K562 (cell line): ENCODE data around the gene SLC4A2. TPM values are rescaled to one million over a fixed set of nuclear protein-coding genes. Genes with fewer than 3 reads are reported as not detected.

Source experiments
- CREB5 ChIP-seq: fragments of 250-450 bp; sonication (Bioruptor Pico); IDR thresholded peaks from 2 replicates; pipeline ENCODE4 v1.5.0; 2020; ENCODE audit warnings: mild to moderate bottlenecking
- EGR1 ChIP-seq: fragments of 450-650 bp; conservative IDR thresholded peaks from 2 replicates; pipeline ENCODE4 v1.6.1; 2017; ENCODE audit warnings: mild to moderate bottlenecking
- KAT7 ChIP-seq: sonication (generic); formaldehyde crosslinking; IDR thresholded peaks from 2 replicates; pipeline ENCODE4 v1.8.0; 2022; ENCODE audit warnings: missing genetic modification reagents, mild to moderate bottlenecking, borderline replicate concordance
- KLF16 ChIP-seq: IDR thresholded peaks from 2 replicates; pipeline ENCODE4 v1.6.1; 2016; ENCODE audit warnings: antibody characterized with exemption
- MAZ ChIP-seq, 2 experiments: fragments of 450-650 bp in 1 of 2; sonication (generic) in 1 of 2; formaldehyde crosslinking; IDR thresholded peaks in 1 of 2; conservative IDR thresholded peaks in 1 of 2; 2 replicates each; pipeline versions ENCODE4 v1.4.0 to v1.5.0; 2020; ENCODE audit warnings: mild to moderate bottlenecking in 1 of 2, missing genetic modification reagents in 1 of 2
- MYNN ChIP-seq, 2 experiments: sonication (generic); formaldehyde crosslinking in 1 of 2; IDR thresholded peaks; 2 replicates each; pipeline versions ENCODE4 v1.5.0 to v1.6.1; 2016 to 2020; ENCODE audit warnings: antibody characterized with exemption in 1 of 2, missing genetic modification reagents in 1 of 2
- POLR2G ChIP-seq: fragments of 200-400 bp; formaldehyde crosslinking; IDR thresholded peaks from 2 replicates; pipeline ENCODE4 v1.6.1; 2017; ENCODE audit warnings: low read depth, mild to moderate bottlenecking, antibody characterized with exemption, low read length, moderate library complexity
- RB1 ChIP-seq: fragments of 450-650 bp; IDR thresholded peaks from 2 replicates; pipeline ENCODE4 v1.6.1; 2017; ENCODE audit warnings: low read depth, mild to moderate bottlenecking
- SMAD3 ChIP-seq: fragments of 450-650 bp; formaldehyde crosslinking; conservative IDR thresholded peaks from 2 replicates; pipeline ENCODE4 v1.4.0; 2020; ENCODE audit warnings: mild to moderate bottlenecking
- SOX6 ChIP-seq: fragments of 450-650 bp; IDR thresholded peaks from 2 replicates; pipeline ENCODE4 v1.6.1; 2014; ENCODE audit warnings: mild to moderate bottlenecking
- TFAM ChIP-seq: fragments of 250-450 bp; sonication (Bioruptor Pico); conservative IDR thresholded peaks from 2 replicates; pipeline ENCODE4 v1.5.0; 2021; ENCODE audit warnings: mild to moderate bottlenecking, moderate library complexity
- THRAP3 ChIP-seq: fragments of 450-650 bp; IDR thresholded peaks from 2 replicates; pipeline ENCODE4 v1.6.1; 2016; ENCODE audit warnings: mild to moderate bottlenecking, inconsistent platforms, borderline replicate concordance
- ZKSCAN1 ChIP-seq: fragments of 150-350 bp; IDR thresholded peaks from 2 replicates; pipeline ENCODE4 v1.6.1; 2016; ENCODE audit warnings: low read depth, low read length
- polyA plus RNA-seq, 8 experiments: library from polyadenylated mRNA; depleted of rRNA in 4 of 8; stranded (reverse) in 5 of 8; unstranded in 3 of 8; fragments of >200 nt; fragmentation: Nextera tagmentation in 2 of 8; fragmentation: Illumina TruSeq in 1 of 8; extraction: Ambion mirVana in 2 of 8; extraction: Trizol in 1 of 8; gene quantifications; 2 replicates each; pipeline versions ENCODE4 v1.2.1 to v1.2.3, GENCODE V29; 2011 to 2014; ENCODE audit warnings: inconsistent platforms in 1 of 8, missing spikeins in 1 of 8
- total RNA-seq, 7 experiments: library from RNA; depleted of rRNA in 6 of 7; stranded (reverse); fragments of >200 nt in 6 of 7; fragmentation: Illumina TruSeq in 2 of 7; extraction: Trizol in 2 of 7; gene quantifications; 2 replicates each; pipeline versions ENCODE4 v1.2.1 to v1.2.3, GENCODE V29; 2011 to 2021; ENCODE audit warnings: low replicate concordance in 1 of 7
- TF ChIP-seq, protein P1 (sequence below): sonication (generic); formaldehyde crosslinking; IDR thresholded peaks from 2 replicates; pipeline ENCODE4 v1.8.1; 2023; ENCODE audit warnings: missing genetic modification reagents, mild to moderate bottlenecking, borderline replicate concordance
- TF ChIP-seq, protein P2 (sequence below): fragments of 250-450 bp; sonication (Bioruptor Pico); IDR thresholded peaks from 2 replicates; pipeline ENCODE4 v1.4.0; 2020; ENCODE audit warnings: mild to moderate bottlenecking, moderate library complexity, borderline replicate concordance
- TF ChIP-seq, protein P3 (sequence below): sonication (generic); formaldehyde crosslinking; IDR thresholded peaks from 2 replicates; pipeline ENCODE4 v1.8.1; 2023; ENCODE audit warnings: mild to moderate bottlenecking, missing genetic modification reagents

SLC4A2 gene
- total and polyA plus RNA-seq, 9 of the 15 experiments (the other 6 are each of a cell fraction or from before 2014, with no cell fraction given) = 11.4 to 375 (median 130) TPM

DNA sequence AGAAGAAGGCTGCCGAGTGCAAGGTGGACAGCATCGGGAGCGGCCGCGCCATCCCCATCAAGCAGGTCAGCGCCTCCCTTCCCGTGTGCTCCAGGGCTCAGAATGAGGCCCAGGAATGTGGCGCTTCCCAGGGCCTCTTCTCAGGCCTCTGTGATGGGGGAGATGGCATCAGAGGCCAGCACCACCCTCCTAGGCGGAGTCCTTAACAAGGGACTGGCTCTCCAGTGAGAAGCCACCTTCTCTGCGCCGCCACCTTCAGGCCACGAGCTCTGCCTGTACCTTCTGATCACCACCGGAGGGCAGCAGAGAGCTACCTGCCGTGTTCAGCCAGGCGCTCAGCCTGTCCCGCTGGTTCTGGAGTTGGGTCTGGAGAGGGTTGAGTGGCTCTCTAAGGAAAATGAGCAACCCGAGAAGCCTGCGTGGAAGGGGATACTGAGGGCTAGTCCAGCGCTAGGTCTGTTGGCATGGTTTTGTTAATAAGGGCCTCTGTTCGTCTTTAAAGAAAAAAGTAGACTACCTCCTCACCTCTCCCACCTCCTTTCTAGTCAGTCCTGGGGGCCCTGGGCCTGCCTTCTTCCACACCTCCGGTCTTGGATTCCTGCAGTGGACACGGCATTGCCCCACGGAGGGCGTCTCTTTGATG lies 64.6 kb downstream of the SLC4A2 start (continued):
- TF ChIP-seq MAZ (CRISPR knock-in tag; conservative IDR thresholded peaks at IDR 0.05 in 1 of 2, IDR thresholded peaks at IDR 0.05 in 1 of 2) (peak; percentile 23 to 84; a peak in 2 of 4 replicates), THRAP3 (no peak), KAT7 (CRISPR knock-in tag) (no peak), RB1 (peak; percentile 89), SMAD3 (CRISPR knock-in tag) (no peak), ZKSCAN1 (peak; percentile 44; the same call in 1 of the 2 replicates), EGR1 (no peak), CREB5 (CRISPR knock-in tag) (no peak), SOX6 (no peak), MYNN (IDR thresholded peaks at IDR 0.05) (peak; percentile 50; the same call in 1 of the 2 replicates), MYNN (CRISPR knock-in tag; IDR thresholded peaks at IDR 0.05) (no peak; the same call in 1 of the 2 replicates), KLF16 (peak; percentile 82), POLR2G (no peak; the same call in 1 of the 2 replicates), TFAM (CRISPR knock-in tag) (no peak)
- TF ChIP-seq, protein P1, sequence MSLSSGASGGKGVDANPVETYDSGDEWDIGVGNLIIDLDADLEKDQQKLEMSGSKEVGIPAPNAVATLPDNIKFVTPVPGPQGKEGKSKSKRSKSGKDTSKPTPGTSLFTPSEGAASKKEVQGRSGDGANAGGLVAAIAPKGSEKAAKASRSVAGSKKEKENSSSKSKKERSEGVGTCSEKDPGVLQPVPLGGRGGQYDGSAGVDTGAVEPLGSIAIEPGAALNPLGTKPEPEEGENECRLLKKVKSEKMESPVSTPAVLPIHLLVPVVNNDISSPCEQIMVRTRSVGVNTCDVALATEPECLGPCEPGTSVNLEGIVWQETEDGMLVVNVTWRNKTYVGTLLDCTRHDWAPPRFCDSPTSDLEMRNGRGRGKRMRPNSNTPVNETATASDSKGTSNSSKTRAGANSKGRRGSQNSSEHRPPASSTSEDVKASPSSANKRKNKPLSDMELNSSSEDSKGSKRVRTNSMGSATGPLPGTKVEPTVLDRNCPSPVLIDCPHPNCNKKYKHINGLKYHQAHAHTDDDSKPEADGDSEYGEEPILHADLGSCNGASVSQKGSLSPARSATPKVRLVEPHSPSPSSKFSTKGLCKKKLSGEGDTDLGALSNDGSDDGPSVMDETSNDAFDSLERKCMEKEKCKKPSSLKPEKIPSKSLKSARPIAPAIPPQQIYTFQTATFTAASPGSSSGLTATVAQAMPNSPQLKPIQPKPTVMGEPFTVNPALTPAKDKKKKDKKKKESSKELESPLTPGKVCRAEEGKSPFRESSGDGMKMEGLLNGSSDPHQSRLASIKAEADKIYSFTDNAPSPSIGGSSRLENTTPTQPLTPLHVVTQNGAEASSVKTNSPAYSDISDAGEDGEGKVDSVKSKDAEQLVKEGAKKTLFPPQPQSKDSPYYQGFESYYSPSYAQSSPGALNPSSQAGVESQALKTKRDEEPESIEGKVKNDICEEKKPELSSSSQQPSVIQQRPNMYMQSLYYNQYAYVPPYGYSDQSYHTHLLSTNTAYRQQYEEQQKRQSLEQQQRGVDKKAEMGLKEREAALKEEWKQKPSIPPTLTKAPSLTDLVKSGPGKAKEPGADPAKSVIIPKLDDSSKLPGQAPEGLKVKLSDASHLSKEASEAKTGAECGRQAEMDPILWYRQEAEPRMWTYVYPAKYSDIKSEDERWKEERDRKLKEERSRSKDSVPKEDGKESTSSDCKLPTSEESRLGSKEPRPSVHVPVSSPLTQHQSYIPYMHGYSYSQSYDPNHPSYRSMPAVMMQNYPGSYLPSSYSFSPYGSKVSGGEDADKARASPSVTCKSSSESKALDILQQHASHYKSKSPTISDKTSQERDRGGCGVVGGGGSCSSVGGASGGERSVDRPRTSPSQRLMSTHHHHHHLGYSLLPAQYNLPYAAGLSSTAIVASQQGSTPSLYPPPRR = no peak
- TF ChIP-seq, protein P2, sequence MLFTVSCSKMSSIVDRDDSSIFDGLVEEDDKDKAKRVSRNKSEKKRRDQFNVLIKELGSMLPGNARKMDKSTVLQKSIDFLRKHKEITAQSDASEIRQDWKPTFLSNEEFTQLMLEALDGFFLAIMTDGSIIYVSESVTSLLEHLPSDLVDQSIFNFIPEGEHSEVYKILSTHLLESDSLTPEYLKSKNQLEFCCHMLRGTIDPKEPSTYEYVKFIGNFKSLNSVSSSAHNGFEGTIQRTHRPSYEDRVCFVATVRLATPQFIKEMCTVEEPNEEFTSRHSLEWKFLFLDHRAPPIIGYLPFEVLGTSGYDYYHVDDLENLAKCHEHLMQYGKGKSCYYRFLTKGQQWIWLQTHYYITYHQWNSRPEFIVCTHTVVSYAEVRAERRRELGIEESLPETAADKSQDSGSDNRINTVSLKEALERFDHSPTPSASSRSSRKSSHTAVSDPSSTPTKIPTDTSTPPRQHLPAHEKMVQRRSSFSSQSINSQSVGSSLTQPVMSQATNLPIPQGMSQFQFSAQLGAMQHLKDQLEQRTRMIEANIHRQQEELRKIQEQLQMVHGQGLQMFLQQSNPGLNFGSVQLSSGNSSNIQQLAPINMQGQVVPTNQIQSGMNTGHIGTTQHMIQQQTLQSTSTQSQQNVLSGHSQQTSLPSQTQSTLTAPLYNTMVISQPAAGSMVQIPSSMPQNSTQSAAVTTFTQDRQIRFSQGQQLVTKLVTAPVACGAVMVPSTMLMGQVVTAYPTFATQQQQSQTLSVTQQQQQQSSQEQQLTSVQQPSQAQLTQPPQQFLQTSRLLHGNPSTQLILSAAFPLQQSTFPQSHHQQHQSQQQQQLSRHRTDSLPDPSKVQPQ = no peak
- TF ChIP-seq, protein P3, sequence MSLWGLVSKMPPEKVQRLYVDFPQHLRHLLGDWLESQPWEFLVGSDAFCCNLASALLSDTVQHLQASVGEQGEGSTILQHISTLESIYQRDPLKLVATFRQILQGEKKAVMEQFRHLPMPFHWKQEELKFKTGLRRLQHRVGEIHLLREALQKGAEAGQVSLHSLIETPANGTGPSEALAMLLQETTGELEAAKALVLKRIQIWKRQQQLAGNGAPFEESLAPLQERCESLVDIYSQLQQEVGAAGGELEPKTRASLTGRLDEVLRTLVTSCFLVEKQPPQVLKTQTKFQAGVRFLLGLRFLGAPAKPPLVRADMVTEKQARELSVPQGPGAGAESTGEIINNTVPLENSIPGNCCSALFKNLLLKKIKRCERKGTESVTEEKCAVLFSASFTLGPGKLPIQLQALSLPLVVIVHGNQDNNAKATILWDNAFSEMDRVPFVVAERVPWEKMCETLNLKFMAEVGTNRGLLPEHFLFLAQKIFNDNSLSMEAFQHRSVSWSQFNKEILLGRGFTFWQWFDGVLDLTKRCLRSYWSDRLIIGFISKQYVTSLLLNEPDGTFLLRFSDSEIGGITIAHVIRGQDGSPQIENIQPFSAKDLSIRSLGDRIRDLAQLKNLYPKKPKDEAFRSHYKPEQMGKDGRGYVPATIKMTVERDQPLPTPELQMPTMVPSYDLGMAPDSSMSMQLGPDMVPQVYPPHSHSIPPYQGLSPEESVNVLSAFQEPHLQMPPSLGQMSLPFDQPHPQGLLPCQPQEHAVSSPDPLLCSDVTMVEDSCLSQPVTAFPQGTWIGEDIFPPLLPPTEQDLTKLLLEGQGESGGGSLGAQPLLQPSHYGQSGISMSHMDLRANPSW (CRISPR knock-in tag) = 0 out of 2 replicates have a peak, but pooled peaks have one; percentile 47
